ENCODE measurements around the gene HLA-DQB2.

GRCh38 chr6:32716396-32716795, 46.9 kb downstream of the HLA-DQB2 start:
- TF ChIP-seq CTCF (conservative IDR thresholded peaks at IDR 0.05; ENCODE audit: low read depth, low read length) (peak; percentile 27; the same call in 1 of the 2 replicates), EZH2phosphoT487 (IDR thresholded peaks at IDR 0.05; ENCODE audit: borderline replicate concordance, low read length) (no peak)

All from PC-3 (cell line).